GM18499 (cell line): ENCODE data around the gene ZNF546.

Experiments
- ATAC-seq: cut with Tn5 transposase; IDR thresholded peaks from one replicate; pipeline ENCODE4 v1.9.1; 2021; ENCODE audit warnings: moderate number of reproducible peaks; ENCODE audit not compliant: insufficient read depth, unreplicated experiment

The ZNF546 gene

GRCh38 chr19:40053491-40053890 is 56.6 kb downstream of the ZNF546 start:
- no peak for ATAC-seq

GRCh38 chr19:40054632-40055031 is 57.8 kb downstream of the ZNF546 start:
- no peak for ATAC-seq

- no peak for ATAC-seq
Observed at GRCh38 chr19:40055049-40055448, 58.2 kb downstream of the ZNF546 start.

- ATAC-seq = no peak
Observed at GRCh38 chr19:40055832-40056504, 59.1 kb downstream of the ZNF546 start, which contains the start of gene ZNF780B. TSS of gene ZNF780B (minus strand) at chr19:40056231. CDS start at chr19:40050332, 5,899 bp downstream.

- no peak for ATAC-seq
Observed at GRCh38 chr19:40056505-40056904, 59.6 kb downstream of the ZNF546 start.

- no peak for ATAC-seq
Observed at GRCh38 chr19:40057166-40057565, 60.3 kb downstream of the ZNF546 start.

GRCh38 chr19:40059624-40060023 is 62.8 kb downstream of the ZNF546 start:
- ATAC-seq = no peak

- ATAC-seq = no peak
Observed at GRCh38 chr19:40070058-40070457, 73.2 kb downstream of the ZNF546 start.
